GM18951 (cell line): Measurements from ENCODE around the gene SMIM7.

Source experiments
- POLR2A ChIP-seq: IDR thresholded peaks from 4 replicates; pipeline ENCODE4 v1.6.1; 2011; ENCODE audit warnings: mild to moderate bottlenecking; ENCODE audit not compliant: insufficient read length, insufficient read depth; ENCODE audit errors: extremely low read depth
- in situ Hi-C: fragments of 300-500 bp; cut with MboI; formaldehyde crosslinking; loops from one replicate; pipeline ENCODE4 v1.12.0; 2022; ENCODE audit warnings: low sequenced_read_pairs, mixed read lengths, inconsistent platforms; ENCODE audit not compliant: unreplicated experiment

SMIM7 gene

GRCh38 chr19:16623576-16623975 lies 36.4 kb downstream of the SMIM7 start:
- no peak for TF ChIP-seq POLR2A
- in situ Hi-C loops: no loop called here

GRCh38 chr19:16623066-16623465 lies 36.9 kb downstream of the SMIM7 start:
- no peak for TF ChIP-seq POLR2A
- in situ Hi-C loops: no loop called here

GRCh38 chr19:16621165-16621800 lies 38.7 kb downstream of the SMIM7 start:
- in situ Hi-C loops: no loop called here
- TF ChIP-seq POLR2A: no peak

GRCh38 chr19:16620584-16620983 lies 39.4 kb downstream of the SMIM7 start:
- in situ Hi-C loops: no loop called here
- no peak for TF ChIP-seq POLR2A

GRCh38 chr19:16620018-16620417 lies 39.9 kb downstream of the SMIM7 start:
- TF ChIP-seq POLR2A: no peak
- in situ Hi-C loops: no loop called here

- in situ Hi-C loops: no loop called here
- no peak for TF ChIP-seq POLR2A
Measured at GRCh38 chr19:16619457-16619856, 40.5 kb downstream of the SMIM7 start.

GRCh38 chr19:16618248-16618647 lies 41.7 kb downstream of the SMIM7 start:
- in situ Hi-C loops: no loop called here
- TF ChIP-seq POLR2A: no peak

GRCh38 chr19:16615808-16616207 lies 44.1 kb downstream of the SMIM7 start:
- TF ChIP-seq POLR2A: no peak
- in situ Hi-C loops: no loop called here

- in situ Hi-C loops: no loop called here
- TF ChIP-seq POLR2A: no peak
Measured at GRCh38 chr19:16614941-16615340, 45.0 kb downstream of the SMIM7 start.

GRCh38 chr19:16613841-16614240 lies 46.1 kb downstream of the SMIM7 start:
- in situ Hi-C loops: no loop called here
- no peak for TF ChIP-seq POLR2A

GRCh38 chr19:16612636-16613035 lies 47.3 kb downstream of the SMIM7 start:
- TF ChIP-seq POLR2A: no peak
- in situ Hi-C loops: no loop called here

GRCh38 chr19:16611121-16611520 lies 48.8 kb downstream of the SMIM7 start:
- no peak for TF ChIP-seq POLR2A
- in situ Hi-C loops: no loop called here

GRCh38 chr19:16609511-16610200 lies 50.3 kb downstream of the SMIM7 start:
- in situ Hi-C loops: no loop called here
- TF ChIP-seq POLR2A: no peak

- TF ChIP-seq POLR2A: no peak
- in situ Hi-C loops: no loop called here
Measured at GRCh38 chr19:16608290-16608739, 51.6 kb downstream of the SMIM7 start.
